H1 (cell line): Measurements from ENCODE around the gene UTP3. TPM values are rescaled to one million over a fixed set of nuclear protein-coding genes. Genes with fewer than 3 reads are reported as not detected.

Source experiments
- CBX5 ChIP-seq: fragments of 300-800, 300-1000 bp; sonication (generic); IDR thresholded peaks from 2 replicates; pipeline ENCODE4 v1.7.1; 2016; ENCODE audit warnings: antibody characterized with exemption, low read length, low read depth
- EZH2 ChIP-seq: fragments of 200-600 bp; sonication (generic); IDR thresholded peaks from 2 replicates; pipeline ENCODE4 v1.7.1; 2012; ENCODE audit warnings: low read depth, mild to moderate bottlenecking, moderate library complexity, low read length, inconsistent platforms; ENCODE audit not compliant: severe bottlenecking
- KDM5A ChIP-seq: fragments of 200-600 bp; IDR thresholded peaks from 2 replicates; pipeline ENCODE4 v1.7.1; 2012; ENCODE audit warnings: mild to moderate bottlenecking, low read length, inconsistent platforms, mixed read lengths
- RFX5 ChIP-seq: IDR thresholded peaks from 2 replicates; pipeline ENCODE4 v1.6.1; 2011; ENCODE audit warnings: low read depth, low read length, improper control_type of control experiment, borderline replicate concordance
- polyA plus RNA-seq, 7 experiments: library from polyadenylated mRNA; depleted of rRNA in 3 of 7; stranded (reverse) in 5 of 7; unstranded in 2 of 7; fragments of >200 nt in 5 of 7; fragments of 200-250 nt in 2 of 7; gene quantifications; 1 replicate in 5 of 7; 2 replicates in 1 of 7; 4 replicates in 1 of 7; pipeline versions ENCODE4 v1.2.1 to v1.2.3, GENCODE V29; 2011 to 2013; ENCODE audit warnings: missing spikeins in 2 of 7, mixed read lengths in 2 of 7
- total RNA-seq: library from RNA; stranded (reverse); fragmentation: NEBNext Ultra II Directional; extraction: Animal tissue kit (Norgen Biotek cat#: 25700); gene quantifications from 2 replicates; pipeline ENCODE4 v1.2.1, GENCODE V29; 2021
- TF ChIP-seq, protein P1 (sequence below): fragments of 300-600 bp; sonication (generic); IDR thresholded peaks from 2 replicates; pipeline ENCODE4 v1.7.1; 2012; ENCODE audit warnings: low read length, moderate library complexity, mild to moderate bottlenecking, inconsistent platforms; ENCODE audit not compliant: insufficient replicate concordance
- TF ChIP-seq, protein P2 (sequence below): IDR thresholded peaks from 2 replicates; pipeline ENCODE4 v1.6.1; 2012; ENCODE audit warnings: inconsistent platforms
- TF ChIP-seq, protein P3 (sequence below): IDR thresholded peaks from 2 replicates; pipeline ENCODE4 v1.6.1; 2011; ENCODE audit warnings: low read length, improper control_type of control experiment

UTP3 gene
- total and polyA plus RNA-seq, 2 of the 8 experiments (the other 6 are each of a cell fraction or from before 2014, with no cell fraction given) = 11.2 to 51.3 TPM

DNA sequence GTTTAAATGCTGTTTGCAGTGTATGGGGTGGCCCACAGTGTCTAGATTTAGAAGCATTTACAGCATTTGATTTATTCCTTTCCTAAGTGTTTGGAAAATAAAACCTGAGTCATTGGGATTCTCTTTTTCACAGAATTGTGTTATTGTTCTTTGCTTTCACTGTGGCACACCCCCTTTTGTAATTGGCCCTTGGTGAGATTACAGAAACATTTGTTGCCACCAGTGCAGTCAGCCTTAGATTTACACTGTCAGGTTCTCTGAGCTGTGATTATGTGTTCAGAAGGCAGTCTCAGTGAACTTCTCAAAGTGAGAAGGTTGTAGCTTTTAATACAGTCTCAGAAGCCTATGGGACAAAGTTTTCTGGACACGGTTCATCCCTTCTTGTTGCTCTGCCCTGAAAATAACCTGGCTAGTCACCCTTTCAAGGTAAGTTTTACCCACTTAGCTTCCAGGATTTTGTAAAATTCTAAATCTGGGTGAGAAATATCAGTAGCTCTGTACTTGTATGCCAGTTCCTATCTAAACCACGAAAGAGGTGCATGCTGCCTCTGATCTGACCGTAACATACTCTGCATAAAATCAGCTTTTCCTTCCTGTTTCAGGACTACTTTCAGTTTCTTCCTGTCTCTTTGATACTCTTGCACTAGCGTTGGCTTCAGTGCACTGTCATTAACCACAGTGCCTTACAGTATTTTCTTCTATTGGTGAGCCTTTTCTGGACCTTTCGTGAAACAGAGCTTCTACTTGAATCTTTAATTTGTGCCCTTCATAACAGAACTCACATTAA lies 46.0 kb downstream of the UTP3 start (continued):
- TF ChIP-seq, protein P1, sequence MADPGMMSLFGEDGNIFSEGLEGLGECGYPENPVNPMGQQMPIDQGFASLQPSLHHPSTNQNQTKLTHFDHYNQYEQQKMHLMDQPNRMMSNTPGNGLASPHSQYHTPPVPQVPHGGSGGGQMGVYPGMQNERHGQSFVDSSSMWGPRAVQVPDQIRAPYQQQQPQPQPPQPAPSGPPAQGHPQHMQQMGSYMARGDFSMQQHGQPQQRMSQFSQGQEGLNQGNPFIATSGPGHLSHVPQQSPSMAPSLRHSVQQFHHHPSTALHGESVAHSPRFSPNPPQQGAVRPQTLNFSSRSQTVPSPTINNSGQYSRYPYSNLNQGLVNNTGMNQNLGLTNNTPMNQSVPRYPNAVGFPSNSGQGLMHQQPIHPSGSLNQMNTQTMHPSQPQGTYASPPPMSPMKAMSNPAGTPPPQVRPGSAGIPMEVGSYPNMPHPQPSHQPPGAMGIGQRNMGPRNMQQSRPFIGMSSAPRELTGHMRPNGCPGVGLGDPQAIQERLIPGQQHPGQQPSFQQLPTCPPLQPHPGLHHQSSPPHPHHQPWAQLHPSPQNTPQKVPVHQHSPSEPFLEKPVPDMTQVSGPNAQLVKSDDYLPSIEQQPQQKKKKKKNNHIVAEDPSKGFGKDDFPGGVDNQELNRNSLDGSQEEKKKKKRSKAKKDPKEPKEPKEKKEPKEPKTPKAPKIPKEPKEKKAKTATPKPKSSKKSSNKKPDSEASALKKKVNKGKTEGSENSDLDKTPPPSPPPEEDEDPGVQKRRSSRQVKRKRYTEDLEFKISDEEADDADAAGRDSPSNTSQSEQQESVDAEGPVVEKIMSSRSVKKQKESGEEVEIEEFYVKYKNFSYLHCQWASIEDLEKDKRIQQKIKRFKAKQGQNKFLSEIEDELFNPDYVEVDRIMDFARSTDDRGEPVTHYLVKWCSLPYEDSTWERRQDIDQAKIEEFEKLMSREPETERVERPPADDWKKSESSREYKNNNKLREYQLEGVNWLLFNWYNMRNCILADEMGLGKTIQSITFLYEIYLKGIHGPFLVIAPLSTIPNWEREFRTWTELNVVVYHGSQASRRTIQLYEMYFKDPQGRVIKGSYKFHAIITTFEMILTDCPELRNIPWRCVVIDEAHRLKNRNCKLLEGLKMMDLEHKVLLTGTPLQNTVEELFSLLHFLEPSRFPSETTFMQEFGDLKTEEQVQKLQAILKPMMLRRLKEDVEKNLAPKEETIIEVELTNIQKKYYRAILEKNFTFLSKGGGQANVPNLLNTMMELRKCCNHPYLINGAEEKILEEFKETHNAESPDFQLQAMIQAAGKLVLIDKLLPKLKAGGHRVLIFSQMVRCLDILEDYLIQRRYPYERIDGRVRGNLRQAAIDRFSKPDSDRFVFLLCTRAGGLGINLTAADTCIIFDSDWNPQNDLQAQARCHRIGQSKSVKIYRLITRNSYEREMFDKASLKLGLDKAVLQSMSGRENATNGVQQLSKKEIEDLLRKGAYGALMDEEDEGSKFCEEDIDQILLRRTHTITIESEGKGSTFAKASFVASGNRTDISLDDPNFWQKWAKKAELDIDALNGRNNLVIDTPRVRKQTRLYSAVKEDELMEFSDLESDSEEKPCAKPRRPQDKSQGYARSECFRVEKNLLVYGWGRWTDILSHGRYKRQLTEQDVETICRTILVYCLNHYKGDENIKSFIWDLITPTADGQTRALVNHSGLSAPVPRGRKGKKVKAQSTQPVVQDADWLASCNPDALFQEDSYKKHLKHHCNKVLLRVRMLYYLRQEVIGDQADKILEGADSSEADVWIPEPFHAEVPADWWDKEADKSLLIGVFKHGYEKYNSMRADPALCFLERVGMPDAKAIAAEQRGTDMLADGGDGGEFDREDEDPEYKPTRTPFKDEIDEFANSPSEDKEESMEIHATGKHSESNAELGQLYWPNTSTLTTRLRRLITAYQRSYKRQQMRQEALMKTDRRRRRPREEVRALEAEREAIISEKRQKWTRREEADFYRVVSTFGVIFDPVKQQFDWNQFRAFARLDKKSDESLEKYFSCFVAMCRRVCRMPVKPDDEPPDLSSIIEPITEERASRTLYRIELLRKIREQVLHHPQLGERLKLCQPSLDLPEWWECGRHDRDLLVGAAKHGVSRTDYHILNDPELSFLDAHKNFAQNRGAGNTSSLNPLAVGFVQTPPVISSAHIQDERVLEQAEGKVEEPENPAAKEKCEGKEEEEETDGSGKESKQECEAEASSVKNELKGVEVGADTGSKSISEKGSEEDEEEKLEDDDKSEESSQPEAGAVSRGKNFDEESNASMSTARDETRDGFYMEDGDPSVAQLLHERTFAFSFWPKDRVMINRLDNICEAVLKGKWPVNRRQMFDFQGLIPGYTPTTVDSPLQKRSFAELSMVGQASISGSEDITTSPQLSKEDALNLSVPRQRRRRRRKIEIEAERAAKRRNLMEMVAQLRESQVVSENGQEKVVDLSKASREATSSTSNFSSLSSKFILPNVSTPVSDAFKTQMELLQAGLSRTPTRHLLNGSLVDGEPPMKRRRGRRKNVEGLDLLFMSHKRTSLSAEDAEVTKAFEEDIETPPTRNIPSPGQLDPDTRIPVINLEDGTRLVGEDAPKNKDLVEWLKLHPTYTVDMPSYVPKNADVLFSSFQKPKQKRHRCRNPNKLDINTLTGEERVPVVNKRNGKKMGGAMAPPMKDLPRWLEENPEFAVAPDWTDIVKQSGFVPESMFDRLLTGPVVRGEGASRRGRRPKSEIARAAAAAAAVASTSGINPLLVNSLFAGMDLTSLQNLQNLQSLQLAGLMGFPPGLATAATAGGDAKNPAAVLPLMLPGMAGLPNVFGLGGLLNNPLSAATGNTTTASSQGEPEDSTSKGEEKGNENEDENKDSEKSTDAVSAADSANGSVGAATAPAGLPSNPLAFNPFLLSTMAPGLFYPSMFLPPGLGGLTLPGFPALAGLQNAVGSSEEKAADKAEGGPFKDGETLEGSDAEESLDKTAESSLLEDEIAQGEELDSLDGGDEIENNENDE = no peak
- TF ChIP-seq, protein P2, sequence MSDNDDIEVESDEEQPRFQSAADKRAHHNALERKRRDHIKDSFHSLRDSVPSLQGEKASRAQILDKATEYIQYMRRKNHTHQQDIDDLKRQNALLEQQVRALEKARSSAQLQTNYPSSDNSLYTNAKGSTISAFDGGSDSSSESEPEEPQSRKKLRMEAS = no peak
- no peak for TF ChIP-seq KDM5A
- no peak for TF ChIP-seq CBX5
- no peak for TF ChIP-seq EZH2
- TF ChIP-seq, protein P3, sequence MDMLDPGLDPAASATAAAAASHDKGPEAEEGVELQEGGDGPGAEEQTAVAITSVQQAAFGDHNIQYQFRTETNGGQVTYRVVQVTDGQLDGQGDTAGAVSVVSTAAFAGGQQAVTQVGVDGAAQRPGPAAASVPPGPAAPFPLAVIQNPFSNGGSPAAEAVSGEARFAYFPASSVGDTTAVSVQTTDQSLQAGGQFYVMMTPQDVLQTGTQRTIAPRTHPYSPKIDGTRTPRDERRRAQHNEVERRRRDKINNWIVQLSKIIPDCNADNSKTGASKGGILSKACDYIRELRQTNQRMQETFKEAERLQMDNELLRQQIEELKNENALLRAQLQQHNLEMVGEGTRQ = no peak
- TF ChIP-seq RFX5 = no peak
